WTC11 (cell line): ENCODE data around the gene RPS18. TPM values are rescaled to one million over a fixed set of nuclear protein-coding genes. Genes with fewer than 3 reads are reported as not detected.

Experiments used
- ATAC-seq: fragments of 200-7000 bp; cut with Tn5 transposase; 2 replicates; pipeline ENCODE4 v1.10.0; 2021; ENCODE audit warnings: mild to moderate bottlenecking, moderate library complexity
- CTCF ChIA-PET: fragments of 300-600 bp; sonication (Branson Sonifier 250); formaldehyde crosslinking; loops from one replicate; lab custom pipeline; 2021; ENCODE audit warnings: antibody characterized with exemption; lab: Charles Lee
- POLR2A ChIA-PET: fragments of 350-600 bp; sonication (Branson Sonifier 250); formaldehyde crosslinking; loops from one replicate; lab custom pipeline; 2021; ENCODE audit warnings: antibody characterized with exemption; lab: Charles Lee
- DNase-seq: peaks from one replicate; pipeline ENCODE4 v3.0.0; 2021; ENCODE audit warnings: low spot score
- H3K27ac Mint-ChIP-seq: 2 replicates; pipeline ENCODE4 v1.8.0; 2021; ENCODE audit warnings: mixed read lengths
- H3K27me3 Mint-ChIP-seq: 2 replicates; pipeline ENCODE4 v1.8.0; 2021; ENCODE audit warnings: low read depth, mild to moderate bottlenecking, moderate library complexity, mixed read lengths
- H3K36me3 Mint-ChIP-seq: 2 replicates; pipeline ENCODE4 v1.8.0; 2021; ENCODE audit warnings: mixed read lengths
- H3K4me1 Mint-ChIP-seq: 2 replicates; pipeline ENCODE4 v1.8.0; 2022; ENCODE audit warnings: mixed read lengths
- H3K4me3 Mint-ChIP-seq: 2 replicates; pipeline ENCODE4 v1.8.0; 2021; ENCODE audit warnings: mild to moderate bottlenecking, moderate library complexity, mixed read lengths
- H3K9me3 Mint-ChIP-seq: 2 replicates; pipeline ENCODE4 v1.8.0; 2021; ENCODE audit warnings: mixed read lengths
- EMX1 ChIP-seq: fragments of 250-450 bp; sonication (Bioruptor Pico); IDR thresholded peaks from 2 replicates; pipeline ENCODE4 v1.8.0; 2021; ENCODE audit warnings: mild to moderate bottlenecking
- ETV6 ChIP-seq: sonication (generic); formaldehyde crosslinking; IDR thresholded peaks from 2 replicates; pipeline ENCODE4 v1.8.1; 2022; ENCODE audit warnings: mild to moderate bottlenecking, missing genetic modification reagents
- GTF2I ChIP-seq: fragments of 250-450 bp; sonication (Bioruptor Pico); conservative IDR thresholded peaks from 2 replicates; pipeline ENCODE4 v1.4.0; 2021; ENCODE audit warnings: mild to moderate bottlenecking
- NFATC4 ChIP-seq: fragments of 250-450 bp; sonication (Bioruptor Pico); IDR thresholded peaks from 2 replicates; pipeline ENCODE4 v1.9.0; 2021; ENCODE audit warnings: mild to moderate bottlenecking
- NFYB ChIP-seq: sonication (generic); formaldehyde crosslinking; conservative IDR thresholded peaks from 2 replicates; pipeline ENCODE4 v1.8.0; 2022; ENCODE audit warnings: low read depth, missing genetic modification reagents
- TEAD1 ChIP-seq: sonication (generic); formaldehyde crosslinking; IDR thresholded peaks from 2 replicates; pipeline ENCODE4 v1.8.0; 2022; ENCODE audit warnings: mild to moderate bottlenecking, missing genetic modification reagents
- TP53 ChIP-seq: sonication (generic); formaldehyde crosslinking; IDR thresholded peaks from 2 replicates; pipeline ENCODE4 v1.8.1; 2023; ENCODE audit warnings: mild to moderate bottlenecking, missing genetic modification reagents
- ZNF138 ChIP-seq: sonication (generic); formaldehyde crosslinking; conservative IDR thresholded peaks from 2 replicates; pipeline ENCODE4 v1.8.1; 2022; ENCODE audit warnings: mild to moderate bottlenecking, moderate library complexity, missing genetic modification reagents
- ZNF317 ChIP-seq: sonication (generic); formaldehyde crosslinking; IDR thresholded peaks from 2 replicates; pipeline ENCODE4 v1.8.1; 2023; ENCODE audit warnings: low read depth, mild to moderate bottlenecking, moderate library complexity, missing genetic modification reagents, borderline replicate concordance
- total RNA-seq: library from RNA; stranded (reverse); gene quantifications from 3 replicates; pipeline ENCODE4 v1.2.3, GENCODE V29; 2021
- TF ChIP-seq, protein P1 (sequence below): sonication (generic); formaldehyde crosslinking; IDR thresholded peaks from 2 replicates; pipeline ENCODE4 v1.8.0; 2023; ENCODE audit warnings: missing genetic modification reagents, mild to moderate bottlenecking, borderline replicate concordance
- TF ChIP-seq, protein P2 (sequence below): sonication (generic); formaldehyde crosslinking; IDR thresholded peaks from 2 replicates; pipeline ENCODE4 v1.8.1; 2022; ENCODE audit warnings: low read depth, mild to moderate bottlenecking, moderate library complexity, missing genetic modification reagents, borderline replicate concordance
- TF ChIP-seq, protein P3 (sequence below): fragments of 250-450 bp; sonication (Bioruptor Pico); IDR thresholded peaks from 2 replicates; pipeline ENCODE4 v2.1.2; 2022; ENCODE audit warnings: mild to moderate bottlenecking, moderate library complexity
- TF ChIP-seq, protein P4 (sequence below): sonication (generic); formaldehyde crosslinking; IDR thresholded peaks from 2 replicates; pipeline ENCODE4 v1.8.0; 2022; ENCODE audit warnings: mild to moderate bottlenecking, missing genetic modification reagents
- TF ChIP-seq, protein P5 (sequence below): fragments of 250-450 bp; sonication (Bioruptor Pico); IDR thresholded peaks from 2 replicates; pipeline ENCODE4 v1.9.0; 2021; ENCODE audit warnings: moderate library complexity, mild to moderate bottlenecking, inconsistent platforms, borderline replicate concordance
- TF ChIP-seq, protein P6 (sequence below): fragments of 250-450 bp; sonication (Bioruptor Pico); IDR thresholded peaks from 2 replicates; pipeline ENCODE4 v1.8.0; 2021; ENCODE audit warnings: mild to moderate bottlenecking
- TF ChIP-seq, protein P7 (sequence below): sonication (generic); formaldehyde crosslinking; IDR thresholded peaks from 2 replicates; pipeline ENCODE4 v1.8.1; 2023; ENCODE audit warnings: mild to moderate bottlenecking, missing genetic modification reagents, borderline replicate concordance

The RPS18 gene
- total RNA-seq, 1 experiment from 2014 or later, result 2,857 TPM

DNA sequence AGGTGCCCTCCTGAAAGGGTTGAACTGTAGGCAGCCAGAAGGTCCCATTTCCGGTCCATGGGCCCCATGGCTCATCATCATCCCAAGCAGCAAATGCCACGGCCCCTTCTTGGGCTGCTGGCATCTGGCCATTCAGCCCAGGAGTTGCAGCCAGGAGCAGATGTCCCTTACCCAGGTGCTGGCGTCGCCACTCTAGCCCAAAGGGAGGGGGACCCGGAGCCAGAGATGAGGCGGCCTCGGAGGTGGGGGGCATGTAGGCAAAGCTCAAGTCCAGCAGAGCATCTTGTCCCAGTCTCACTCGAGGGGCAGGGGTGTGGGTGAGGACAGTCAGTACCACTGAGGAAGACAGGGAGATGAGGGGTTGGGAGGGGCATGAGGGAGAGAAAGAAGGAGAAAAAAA is 33.2 kb downstream of the RPS18 start (continued):
- TF ChIP-seq, protein P1, sequence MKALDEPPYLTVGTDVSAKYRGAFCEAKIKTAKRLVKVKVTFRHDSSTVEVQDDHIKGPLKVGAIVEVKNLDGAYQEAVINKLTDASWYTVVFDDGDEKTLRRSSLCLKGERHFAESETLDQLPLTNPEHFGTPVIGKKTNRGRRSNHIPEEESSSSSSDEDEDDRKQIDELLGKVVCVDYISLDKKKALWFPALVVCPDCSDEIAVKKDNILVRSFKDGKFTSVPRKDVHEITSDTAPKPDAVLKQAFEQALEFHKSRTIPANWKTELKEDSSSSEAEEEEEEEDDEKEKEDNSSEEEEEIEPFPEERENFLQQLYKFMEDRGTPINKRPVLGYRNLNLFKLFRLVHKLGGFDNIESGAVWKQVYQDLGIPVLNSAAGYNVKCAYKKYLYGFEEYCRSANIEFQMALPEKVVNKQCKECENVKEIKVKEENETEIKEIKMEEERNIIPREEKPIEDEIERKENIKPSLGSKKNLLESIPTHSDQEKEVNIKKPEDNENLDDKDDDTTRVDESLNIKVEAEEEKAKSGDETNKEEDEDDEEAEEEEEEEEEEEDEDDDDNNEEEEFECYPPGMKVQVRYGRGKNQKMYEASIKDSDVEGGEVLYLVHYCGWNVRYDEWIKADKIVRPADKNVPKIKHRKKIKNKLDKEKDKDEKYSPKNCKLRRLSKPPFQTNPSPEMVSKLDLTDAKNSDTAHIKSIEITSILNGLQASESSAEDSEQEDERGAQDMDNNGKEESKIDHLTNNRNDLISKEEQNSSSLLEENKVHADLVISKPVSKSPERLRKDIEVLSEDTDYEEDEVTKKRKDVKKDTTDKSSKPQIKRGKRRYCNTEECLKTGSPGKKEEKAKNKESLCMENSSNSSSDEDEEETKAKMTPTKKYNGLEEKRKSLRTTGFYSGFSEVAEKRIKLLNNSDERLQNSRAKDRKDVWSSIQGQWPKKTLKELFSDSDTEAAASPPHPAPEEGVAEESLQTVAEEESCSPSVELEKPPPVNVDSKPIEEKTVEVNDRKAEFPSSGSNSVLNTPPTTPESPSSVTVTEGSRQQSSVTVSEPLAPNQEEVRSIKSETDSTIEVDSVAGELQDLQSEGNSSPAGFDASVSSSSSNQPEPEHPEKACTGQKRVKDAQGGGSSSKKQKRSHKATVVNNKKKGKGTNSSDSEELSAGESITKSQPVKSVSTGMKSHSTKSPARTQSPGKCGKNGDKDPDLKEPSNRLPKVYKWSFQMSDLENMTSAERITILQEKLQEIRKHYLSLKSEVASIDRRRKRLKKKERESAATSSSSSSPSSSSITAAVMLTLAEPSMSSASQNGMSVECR, result no peak
- no peak for TF ChIP-seq GTF2I (CRISPR knock-in tag)
- TF ChIP-seq, all 79 proteins: peak for 0

DNA sequence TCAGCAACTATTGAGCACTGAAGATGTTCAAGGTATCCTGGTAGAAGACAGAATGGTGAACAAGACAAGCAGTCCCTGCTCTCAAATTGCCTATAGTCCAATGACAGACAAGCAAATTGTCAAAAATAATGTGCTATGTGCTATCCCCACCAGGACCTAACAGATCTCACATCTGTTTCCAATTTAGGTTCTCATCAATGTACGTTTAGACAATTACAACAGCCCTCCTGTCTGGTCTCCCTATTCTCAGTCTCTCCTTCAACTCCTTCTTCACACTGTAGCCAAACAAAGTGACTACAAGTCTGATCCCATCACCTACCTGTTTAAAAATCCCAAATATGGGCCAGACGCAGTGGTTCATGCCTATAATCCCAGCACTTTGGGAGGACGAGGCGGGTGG is 34.5 kb downstream of the RPS18 start:
- ATAC-seq (no peak), DNase-seq (no peak)
- Mint-ChIP-seq H3K36me3 (peaks cover 4% of the 10 kb centered on the region; the same call in 1 of the 2 replicates), H3K9me3 (no peaks in the 10 kb centered on the region), H3K27ac (no peak overlapping the region; the same call in 1 of the 2 replicates), H3K4me1 (no peaks in the 10 kb centered on the region), H3K27me3 (no peaks in the 10 kb centered on the region), H3K4me3 (no peak overlapping the region)
- POLR2A ChIA-PET, result no interaction called here
- TF ChIP-seq ZNF317 (no peak), ZNF138 (CRISPR knock-in tag) (no peak), EMX1 (no peak), NFATC4 (CRISPR knock-in tag) (no peak), TP53 (CRISPR knock-in tag) (no peak), TEAD1 (CRISPR knock-in tag) (no peak), NFYB (CRISPR knock-in tag) (no peak), ETV6 (no peak)
- TF ChIP-seq, protein P2, sequence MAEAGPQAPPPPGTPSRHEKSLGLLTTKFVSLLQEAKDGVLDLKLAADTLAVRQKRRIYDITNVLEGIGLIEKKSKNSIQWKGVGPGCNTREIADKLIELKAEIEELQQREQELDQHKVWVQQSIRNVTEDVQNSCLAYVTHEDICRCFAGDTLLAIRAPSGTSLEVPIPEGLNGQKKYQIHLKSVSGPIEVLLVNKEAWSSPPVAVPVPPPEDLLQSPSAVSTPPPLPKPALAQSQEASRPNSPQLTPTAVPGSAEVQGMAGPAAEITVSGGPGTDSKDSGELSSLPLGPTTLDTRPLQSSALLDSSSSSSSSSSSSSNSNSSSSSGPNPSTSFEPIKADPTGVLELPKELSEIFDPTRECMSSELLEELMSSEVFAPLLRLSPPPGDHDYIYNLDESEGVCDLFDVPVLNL (CRISPR knock-in tag), result no peak
- TF ChIP-seq, protein P3, sequence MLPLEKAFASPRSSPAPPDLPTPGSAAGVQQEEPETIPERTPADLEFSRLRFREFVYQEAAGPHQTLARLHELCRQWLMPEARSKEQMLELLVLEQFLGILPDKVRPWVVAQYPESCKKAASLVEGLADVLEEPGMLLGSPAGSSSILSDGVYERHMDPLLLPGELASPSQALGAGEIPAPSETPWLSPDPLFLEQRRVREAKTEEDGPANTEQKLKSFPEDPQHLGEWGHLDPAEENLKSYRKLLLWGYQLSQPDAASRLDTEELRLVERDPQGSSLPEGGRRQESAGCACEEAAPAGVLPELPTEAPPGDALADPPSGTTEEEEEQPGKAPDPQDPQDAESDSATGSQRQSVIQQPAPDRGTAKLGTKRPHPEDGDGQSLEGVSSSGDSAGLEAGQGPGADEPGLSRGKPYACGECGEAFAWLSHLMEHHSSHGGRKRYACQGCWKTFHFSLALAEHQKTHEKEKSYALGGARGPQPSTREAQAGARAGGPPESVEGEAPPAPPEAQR (CRISPR knock-in tag), result no peak
- TF ChIP-seq, protein P4, sequence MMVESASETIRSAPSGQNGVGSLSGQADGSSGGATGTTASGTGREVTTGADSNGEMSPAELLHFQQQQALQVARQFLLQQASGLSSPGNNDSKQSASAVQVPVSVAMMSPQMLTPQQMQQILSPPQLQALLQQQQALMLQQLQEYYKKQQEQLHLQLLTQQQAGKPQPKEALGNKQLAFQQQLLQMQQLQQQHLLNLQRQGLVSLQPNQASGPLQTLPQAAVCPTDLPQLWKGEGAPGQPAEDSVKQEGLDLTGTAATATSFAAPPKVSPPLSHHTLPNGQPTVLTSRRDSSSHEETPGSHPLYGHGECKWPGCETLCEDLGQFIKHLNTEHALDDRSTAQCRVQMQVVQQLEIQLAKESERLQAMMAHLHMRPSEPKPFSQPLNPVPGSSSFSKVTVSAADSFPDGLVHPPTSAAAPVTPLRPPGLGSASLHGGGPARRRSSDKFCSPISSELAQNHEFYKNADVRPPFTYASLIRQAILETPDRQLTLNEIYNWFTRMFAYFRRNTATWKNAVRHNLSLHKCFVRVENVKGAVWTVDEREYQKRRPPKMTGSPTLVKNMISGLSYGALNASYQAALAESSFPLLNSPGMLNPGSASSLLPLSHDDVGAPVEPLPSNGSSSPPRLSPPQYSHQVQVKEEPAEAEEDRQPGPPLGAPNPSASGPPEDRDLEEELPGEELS (CRISPR knock-in tag), result no peak
- TF ChIP-seq, protein P5, sequence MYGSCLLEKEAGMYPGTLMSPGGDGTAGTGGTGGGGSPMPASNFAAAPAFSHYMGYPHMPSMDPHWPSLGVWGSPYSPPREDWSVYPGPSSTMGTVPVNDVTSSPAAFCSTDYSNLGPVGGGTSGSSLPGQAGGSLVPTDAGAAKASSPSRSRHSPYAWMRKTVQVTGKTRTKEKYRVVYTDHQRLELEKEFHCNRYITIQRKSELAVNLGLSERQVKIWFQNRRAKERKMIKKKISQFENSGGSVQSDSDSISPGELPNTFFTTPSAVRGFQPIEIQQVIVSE (CRISPR knock-in tag), result no peak
- TF ChIP-seq, protein P6, sequence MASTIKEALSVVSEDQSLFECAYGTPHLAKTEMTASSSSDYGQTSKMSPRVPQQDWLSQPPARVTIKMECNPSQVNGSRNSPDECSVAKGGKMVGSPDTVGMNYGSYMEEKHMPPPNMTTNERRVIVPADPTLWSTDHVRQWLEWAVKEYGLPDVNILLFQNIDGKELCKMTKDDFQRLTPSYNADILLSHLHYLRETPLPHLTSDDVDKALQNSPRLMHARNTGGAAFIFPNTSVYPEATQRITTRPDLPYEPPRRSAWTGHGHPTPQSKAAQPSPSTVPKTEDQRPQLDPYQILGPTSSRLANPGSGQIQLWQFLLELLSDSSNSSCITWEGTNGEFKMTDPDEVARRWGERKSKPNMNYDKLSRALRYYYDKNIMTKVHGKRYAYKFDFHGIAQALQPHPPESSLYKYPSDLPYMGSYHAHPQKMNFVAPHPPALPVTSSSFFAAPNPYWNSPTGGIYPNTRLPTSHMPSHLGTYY (CRISPR knock-in tag), result no peak
- TF ChIP-seq, protein P7, sequence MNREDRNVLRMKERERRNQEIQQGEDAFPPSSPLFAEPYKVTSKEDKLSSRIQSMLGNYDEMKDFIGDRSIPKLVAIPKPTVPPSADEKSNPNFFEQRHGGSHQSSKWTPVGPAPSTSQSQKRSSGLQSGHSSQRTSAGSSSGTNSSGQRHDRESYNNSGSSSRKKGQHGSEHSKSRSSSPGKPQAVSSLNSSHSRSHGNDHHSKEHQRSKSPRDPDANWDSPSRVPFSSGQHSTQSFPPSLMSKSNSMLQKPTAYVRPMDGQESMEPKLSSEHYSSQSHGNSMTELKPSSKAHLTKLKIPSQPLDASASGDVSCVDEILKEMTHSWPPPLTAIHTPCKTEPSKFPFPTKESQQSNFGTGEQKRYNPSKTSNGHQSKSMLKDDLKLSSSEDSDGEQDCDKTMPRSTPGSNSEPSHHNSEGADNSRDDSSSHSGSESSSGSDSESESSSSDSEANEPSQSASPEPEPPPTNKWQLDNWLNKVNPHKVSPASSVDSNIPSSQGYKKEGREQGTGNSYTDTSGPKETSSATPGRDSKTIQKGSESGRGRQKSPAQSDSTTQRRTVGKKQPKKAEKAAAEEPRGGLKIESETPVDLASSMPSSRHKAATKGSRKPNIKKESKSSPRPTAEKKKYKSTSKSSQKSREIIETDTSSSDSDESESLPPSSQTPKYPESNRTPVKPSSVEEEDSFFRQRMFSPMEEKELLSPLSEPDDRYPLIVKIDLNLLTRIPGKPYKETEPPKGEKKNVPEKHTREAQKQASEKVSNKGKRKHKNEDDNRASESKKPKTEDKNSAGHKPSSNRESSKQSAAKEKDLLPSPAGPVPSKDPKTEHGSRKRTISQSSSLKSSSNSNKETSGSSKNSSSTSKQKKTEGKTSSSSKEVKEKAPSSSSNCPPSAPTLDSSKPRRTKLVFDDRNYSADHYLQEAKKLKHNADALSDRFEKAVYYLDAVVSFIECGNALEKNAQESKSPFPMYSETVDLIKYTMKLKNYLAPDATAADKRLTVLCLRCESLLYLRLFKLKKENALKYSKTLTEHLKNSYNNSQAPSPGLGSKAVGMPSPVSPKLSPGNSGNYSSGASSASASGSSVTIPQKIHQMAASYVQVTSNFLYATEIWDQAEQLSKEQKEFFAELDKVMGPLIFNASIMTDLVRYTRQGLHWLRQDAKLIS (CRISPR knock-in tag), result no peak
- CTCF ChIA-PET, result no interaction called here
